Islet of Langerhans (tissue), 1 donor: Measurements from ENCODE around the gene ICAM5.
"Not testable (repeated sequence)": the region's sequence is repeated elsewhere in the genome, so short reads cannot be mapped to it uniquely, and the experiment has no call there.

Experiments
- FAIRE-seq: peaks from one replicate; lab custom pipeline; 2011; peaks lifted over from hg19 to GRCh38; lab: Jason Lieb, UNC

Gene ICAM5

GRCh38 chr19:10270180-10270615 is 19.6 kb upstream of the ICAM5 start:
- no peak for FAIRE-seq

GRCh38 chr19:10270616-10271394 is 18.9 kb upstream of the ICAM5 start, which contains the start of gene ICAM1:
TSS of gene ICAM1 (plus strand) at chr19:10271120. CDS start at chr19:10271160, 40 bp downstream.
- FAIRE-seq, result no peak

GRCh38 chr19:10271543-10272086 is 18.1 kb upstream of the ICAM5 start:
- FAIRE-seq, result no peak

GRCh38 chr19:10274589-10274988 is 15.2 kb upstream of the ICAM5 start:
- FAIRE-seq, result no peak

- no peak for FAIRE-seq
Measured at GRCh38 chr19:10277795-10278589, 11.8 kb upstream of the ICAM5 start.

- FAIRE-seq, result no peak
Measured at GRCh38 chr19:10278935-10279334, 10.8 kb upstream of the ICAM5 start.

- FAIRE-seq, result no peak
Measured at GRCh38 chr19:10279737-10280442, 9.9 kb upstream of the ICAM5 start.

GRCh38 chr19:10282043-10282442 is 7.7 kb upstream of the ICAM5 start:
- FAIRE-seq, result not testable (repeated sequence)

GRCh38 chr19:10283301-10284064 is 6.3 kb upstream of the ICAM5 start:
- no peak for FAIRE-seq

- FAIRE-seq, result no peak
Measured at GRCh38 chr19:10284065-10284959, 5.4 kb upstream of the ICAM5 start.

- FAIRE-seq, result no peak
Measured at GRCh38 chr19:10284960-10285278, 4.8 kb upstream of the ICAM5 start.

- FAIRE-seq, result no peak
Measured at GRCh38 chr19:10285393-10285792, 4.4 kb upstream of the ICAM5 start.

- FAIRE-seq, result no peak
Measured at GRCh38 chr19:10286803-10287737, 2.7 kb upstream of the ICAM5 start, which contains the start of gene ICAM4. TSS of gene ICAM4 (plus strand) at chr19:10286955. CDS start at chr19:10287013, 58 bp downstream.

- no peak for FAIRE-seq
Measured at GRCh38 chr19:10288662-10289166, 1.0 kb upstream of the ICAM5 start.

- no peak for FAIRE-seq
Measured at GRCh38 chr19:10289167-10289835, 451 bp upstream of the ICAM5 start.

- FAIRE-seq, result no peak
Measured at GRCh38 chr19:10290357-10290875, 664 bp downstream of the ICAM5 start.

- no peak for FAIRE-seq
Measured at GRCh38 chr19:10290876-10291553, 1.3 kb downstream of the ICAM5 start.
